Spleen (tissue), 11 donors: ENCODE measurements around the gene VPS51. TPM values are rescaled to one million over a fixed set of nuclear protein-coding genes. Genes with fewer than 3 reads are reported as not detected.
A peak's percentile ranks its signal among the peaks of the same experiment; 100 is the strongest.

Experiments
- DNase-seq: peaks from one replicate; pipeline ENCODE4 v3.0.0-alpha.2; 2020
- H3K27ac ChIP-seq, 8 donors: fragments of 200-600 bp; sonication (generic) in 7 of 8; 1 replicate in 4 of 8; 2 replicates in 4 of 8; pipeline versions ENCODE4 v1.5.0 to v1.8.0; 2016 to 2021; ENCODE audit warnings: inconsistent platforms in 4 of 8, mild to moderate bottlenecking in 4 of 8, moderate library complexity in 1 of 8
- H3K27me3 ChIP-seq, 7 donors: fragments of 200-600 bp; sonication (generic) in 6 of 7; replicated peaks in 1 of 7; 1 replicate in 4 of 7; 2 replicates in 3 of 7; pipeline versions ENCODE4 v1.5.0 to v1.8.0; 2016 to 2021; ENCODE audit warnings: inconsistent platforms in 3 of 7, mild to moderate bottlenecking in 1 of 7
- H3K36me3 ChIP-seq, 6 donors: fragments of 200-600 bp; sonication (generic) in 5 of 6; 1 replicate in 4 of 6; 2 replicates in 2 of 6; pipeline versions ENCODE4 v1.5.0 to v1.8.0; 2016 to 2021; ENCODE audit warnings: inconsistent platforms in 2 of 6
- H3K4me1 ChIP-seq, 6 donors: fragments of 200-600 bp; sonication (generic) in 5 of 6; 1 replicate in 3 of 6; 2 replicates in 3 of 6; pipeline versions ENCODE4 v1.5.0 to v1.8.0; 2016 to 2021; ENCODE audit warnings: inconsistent platforms in 3 of 6
- H3K4me3 ChIP-seq, 8 donors: fragments of 200-600 bp; sonication (generic) in 7 of 8; 1 replicate in 4 of 8; 2 replicates in 4 of 8; pipeline versions ENCODE4 v1.5.0 to v1.8.0; 2016 to 2021; ENCODE audit warnings: inconsistent platforms in 4 of 8, mild to moderate bottlenecking in 4 of 8, moderate library complexity in 2 of 8
- H3K9me3 ChIP-seq, 8 donors: fragments of 200-600 bp; sonication (generic) in 7 of 8; 1 replicate in 4 of 8; 2 replicates in 4 of 8; pipeline versions ENCODE4 v1.5.0 to v1.8.0; 2016 to 2021; ENCODE audit warnings: inconsistent platforms in 4 of 8
- POLR2A ChIP-seq, 3 donors: fragments of 450-650 bp; IDR thresholded peaks; one replicate each; pipeline ENCODE4 v1.5.1; 2017; ENCODE audit warnings: antibody characterized with exemption in 3 of 3, mild to moderate bottlenecking in 1 of 3
- POLR2AphosphoS5 ChIP-seq, 3 donors: sonication (generic); formaldehyde crosslinking; IDR thresholded peaks; one replicate each; pipeline ENCODE4 v1.5.1; 2017; ENCODE audit warnings: antibody characterized with exemption in 3 of 3
- WGBS, 5 donors: extraction: QIAGEN DNeasy Blood & Tissue Kit in 3 of 5; methylation state at CpG; one replicate each; pipeline versions ENCODE4 v1.1.5 to v1.1.7; 2013 to 2018; 5-methylcytosine and 5-hydroxymethylcytosine counted together
- intact Hi-C: fragments of 100-400 bp; cut with DNase I; formaldehyde crosslinking; loops from one replicate; pipeline ENCODE4 v1.15.0; 2023; ENCODE audit warnings: low total_unique reads
- polyA plus RNA-seq, 3 donors: library from polyadenylated mRNA; stranded (reverse); fragments of 200-250 nt; gene quantifications; one replicate each; pipeline ENCODE4 v1.2.1, GENCODE V29; 2013
- total RNA-seq, 7 donors: library from RNA; depleted of rRNA in 3 of 7; stranded (reverse); fragments of >200 nt in 3 of 7; fragmentation: NEBNext Ultra II Directional in 4 of 7; extraction: Animal tissue kit (Norgen Biotek cat#: 25700) in 4 of 7; gene quantifications; one replicate each; pipeline versions ENCODE4 v1.1.0 to v1.2.1, GENCODE V29; 2016 to 2021
- TF ChIP-seq, protein P1 (sequence below), 11 experiments: fragments of 200-600 bp in 7 of 11; fragments of 450-650 bp in 4 of 11; sonication (generic) in 4 of 11; IDR thresholded peaks in 8 of 11; conservative IDR thresholded peaks in 3 of 11; 1 replicate in 7 of 11; 2 replicates in 4 of 11; pipeline versions ENCODE4 v1.4.0 to v1.8.0; 2016 to 2021; ENCODE audit warnings: antibody characterized with exemption in 11 of 11, inconsistent platforms in 4 of 11, mild to moderate bottlenecking in 1 of 11
- donor health status: healthy with polysubstance abuse.
- donor health status: DM: no; HTN: no; CAD: no; lungs with moderate emphysema.
- donor health status: DM: no; HTN: no; CAD: no.
- donor health status: Bipolar disorder and iron deficiency.
- donor health status: healthy.
- donor health status: DM: no; HTN: no; CAD: no.
- donor health status: DM: yes; HTN: yes; CAD: no.

The VPS51 gene
- total and polyA plus RNA-seq, 10 donors: 103 to 570 (median 149) TPM

DNA sequence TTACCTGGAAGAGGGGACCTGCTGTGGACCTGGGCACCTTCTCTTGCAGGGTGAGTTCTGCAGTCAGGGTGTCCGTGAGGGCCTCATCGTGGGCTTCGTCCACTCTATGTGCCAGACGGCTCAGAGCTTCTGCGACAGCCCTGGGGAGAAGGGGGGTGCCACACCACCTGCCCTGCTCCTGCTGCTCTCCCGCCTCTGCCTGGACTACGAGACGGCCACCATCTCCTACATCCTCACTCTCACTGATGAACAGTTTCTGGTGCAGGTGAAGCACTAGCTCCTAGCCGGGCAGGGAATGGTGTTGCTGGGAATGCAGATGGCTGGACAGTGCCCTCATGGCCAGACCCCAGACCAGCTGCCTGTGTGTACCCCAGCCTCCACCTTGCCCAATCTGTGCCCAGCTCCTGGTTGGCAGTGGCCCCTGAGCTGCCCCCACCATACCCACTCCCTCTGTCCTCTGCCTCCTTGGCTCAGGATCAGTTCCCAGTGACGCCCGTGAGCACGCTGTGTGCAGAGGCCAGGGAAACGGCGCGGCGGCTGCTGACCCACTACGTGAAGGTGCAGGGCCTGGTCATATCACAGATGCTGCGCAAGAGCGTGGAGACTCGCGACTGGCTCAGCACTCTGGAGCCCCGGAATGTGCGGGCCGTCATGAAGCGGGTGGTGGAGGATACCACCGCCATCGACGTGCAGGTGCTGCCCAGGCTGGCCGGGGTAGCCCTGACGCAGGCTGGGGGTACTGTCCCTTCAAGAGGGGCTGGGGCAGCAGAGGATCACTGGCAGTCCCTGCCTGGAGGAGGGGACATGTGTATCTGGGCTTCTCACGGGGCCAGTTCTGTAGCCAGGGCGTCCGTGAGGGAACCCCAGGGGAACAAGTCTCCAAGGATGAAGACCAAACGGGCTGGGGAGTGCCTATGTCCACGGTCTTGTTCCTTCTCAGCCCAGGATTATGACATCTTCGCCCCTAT is 13.5 kb downstream of the VPS51 start:
- H3K4me3 ChIP-seq: no peak overlapping the region
- TF ChIP-seq POLR2AphosphoS5 (IDR thresholded peaks at IDR 0.05) (peak in 1 of 3 donors; percentile 45), POLR2A (IDR thresholded peaks at IDR 0.05) (no peak)
- WGBS, 5 donors: 90 to 95% (median 90%) methylated on average over 21 to 36 of the region's 36 CpGs
- peaks cover 0 to 53% (median 36%) of the 10 kb centered on the region in 6 donors for H3K36me3 ChIP-seq
- peak overlapping the region in 2 of 8 donors; percentile 82 to 84 for H3K27ac ChIP-seq
- DNase-seq: peak; percentile 81
- peaks cover 28 to 49% (median 39%) of the 10 kb centered on the region in 6 donors for H3K4me1 ChIP-seq
- no peaks in the 10 kb centered on the region for H3K9me3 ChIP-seq
- intact Hi-C loops: no loop called here
- H3K27me3 ChIP-seq: no peaks in the 10 kb centered on the region

DNA sequence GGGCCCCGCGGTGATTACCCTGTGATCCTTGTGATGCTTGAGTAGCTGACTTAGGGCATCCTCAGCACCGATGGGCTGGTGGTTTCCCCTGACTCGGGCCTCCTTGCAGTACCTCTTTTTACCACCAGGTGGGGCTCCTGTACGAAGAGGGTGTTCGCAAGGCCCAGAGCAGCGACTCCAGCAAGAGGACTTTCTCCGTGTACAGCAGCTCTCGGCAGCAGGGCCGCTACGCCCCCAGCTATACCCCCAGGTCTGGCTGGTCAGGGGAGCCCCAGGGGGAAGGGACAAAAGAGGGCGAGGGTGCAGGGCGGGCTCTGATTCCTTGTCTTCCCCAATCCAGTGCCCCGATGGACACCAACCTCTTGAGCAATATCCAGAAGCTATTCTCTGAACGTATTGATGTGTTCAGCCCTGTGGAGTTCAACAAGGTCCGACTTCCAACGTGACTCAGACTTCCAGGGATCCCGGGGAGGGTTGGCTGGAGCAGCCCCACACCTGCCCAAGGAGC is 14.4 kb downstream of the VPS51 start:
- no peak overlapping the region for H3K4me3 ChIP-seq
- 14 to 20% (median 15%) methylated on average over 12 to 18 of the region's 18 CpGs for WGBS, 5 donors
- H3K27ac ChIP-seq: peak overlapping the region; percentile 32 to 84 (median 58)
- intact Hi-C loops: no loop called here
- H3K4me1 ChIP-seq: peaks cover 28 to 53% (median 42%) of the 10 kb centered on the region in 6 donors
- TF ChIP-seq, protein P1, sequence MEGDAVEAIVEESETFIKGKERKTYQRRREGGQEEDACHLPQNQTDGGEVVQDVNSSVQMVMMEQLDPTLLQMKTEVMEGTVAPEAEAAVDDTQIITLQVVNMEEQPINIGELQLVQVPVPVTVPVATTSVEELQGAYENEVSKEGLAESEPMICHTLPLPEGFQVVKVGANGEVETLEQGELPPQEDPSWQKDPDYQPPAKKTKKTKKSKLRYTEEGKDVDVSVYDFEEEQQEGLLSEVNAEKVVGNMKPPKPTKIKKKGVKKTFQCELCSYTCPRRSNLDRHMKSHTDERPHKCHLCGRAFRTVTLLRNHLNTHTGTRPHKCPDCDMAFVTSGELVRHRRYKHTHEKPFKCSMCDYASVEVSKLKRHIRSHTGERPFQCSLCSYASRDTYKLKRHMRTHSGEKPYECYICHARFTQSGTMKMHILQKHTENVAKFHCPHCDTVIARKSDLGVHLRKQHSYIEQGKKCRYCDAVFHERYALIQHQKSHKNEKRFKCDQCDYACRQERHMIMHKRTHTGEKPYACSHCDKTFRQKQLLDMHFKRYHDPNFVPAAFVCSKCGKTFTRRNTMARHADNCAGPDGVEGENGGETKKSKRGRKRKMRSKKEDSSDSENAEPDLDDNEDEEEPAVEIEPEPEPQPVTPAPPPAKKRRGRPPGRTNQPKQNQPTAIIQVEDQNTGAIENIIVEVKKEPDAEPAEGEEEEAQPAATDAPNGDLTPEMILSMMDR (IDR thresholded peaks at IDR 0.05 in 8 of 11, conservative IDR thresholded peaks at IDR 0.05 in 3 of 11): peak; percentile 97 to 100 (median 99)
- TF ChIP-seq POLR2A (IDR thresholded peaks at IDR 0.05) (no peak), POLR2AphosphoS5 (IDR thresholded peaks at IDR 0.05) (peak; percentile 46 to 61 (median 49))
- H3K36me3 ChIP-seq: peaks cover 0 to 51% (median 31%) of the 10 kb centered on the region in 6 donors
- H3K9me3 ChIP-seq: no peaks in the 10 kb centered on the region
- peak; percentile 95 for DNase-seq
- no peaks in the 10 kb centered on the region for H3K27me3 ChIP-seq

DNA sequence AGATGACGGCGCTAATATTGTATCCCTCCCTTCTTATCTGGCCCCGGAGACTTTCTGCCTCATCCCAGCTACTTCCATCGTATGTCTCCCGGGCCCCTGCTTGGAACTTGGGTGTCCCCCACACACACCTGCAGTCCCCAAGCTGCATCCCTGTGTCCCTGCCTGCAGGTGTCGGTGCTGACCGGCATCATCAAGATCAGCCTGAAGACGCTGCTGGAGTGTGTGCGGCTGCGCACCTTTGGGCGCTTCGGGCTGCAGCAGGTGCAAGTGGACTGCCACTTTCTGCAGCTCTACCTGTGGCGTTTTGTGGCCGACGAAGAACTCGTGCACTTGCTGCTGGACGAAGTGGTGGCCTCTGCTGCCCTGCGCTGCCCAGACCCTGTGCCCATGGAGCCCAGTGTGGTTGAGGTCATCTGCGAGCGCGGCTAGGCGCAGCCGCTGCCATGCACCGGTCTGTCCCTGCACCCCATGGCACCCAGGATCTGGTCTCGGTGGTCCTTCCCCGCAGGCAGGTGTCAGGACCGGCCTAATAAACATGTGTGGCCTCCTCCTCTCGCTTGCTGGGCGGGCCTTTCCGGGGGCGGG is 15.2 kb downstream of the VPS51 start:
- WGBS, 5 donors: 64 to 69% (median 66%) methylated on average over 27 to 31 of the region's 31 CpGs
- intact Hi-C loops: no loop called here
- Histone ChIP-seq H3K4me3 (peak overlapping the region in 7 of 8 donors; percentile 54 to 77 (median 57)), H3K9me3 (no peaks in the 10 kb centered on the region), H3K36me3 (peaks cover 0 to 51% (median 35%) of the 10 kb centered on the region in 6 donors), H3K27ac (peak overlapping the region in 7 of 8 donors; percentile 35 to 84 (median 77)), H3K4me1 (peaks cover 36 to 62% (median 49%) of the 10 kb centered on the region in 6 donors), H3K27me3 (no peaks in the 10 kb centered on the region)
- DNase-seq: no peak
- no peak for TF ChIP-seq POLR2AphosphoS5 (IDR thresholded peaks at IDR 0.05)
- no peak for TF ChIP-seq POLR2A (IDR thresholded peaks at IDR 0.05)
- TF ChIP-seq, protein P1 (IDR thresholded peaks at IDR 0.05 in 8 of 11, conservative IDR thresholded peaks at IDR 0.05 in 3 of 11): no peak

DNA sequence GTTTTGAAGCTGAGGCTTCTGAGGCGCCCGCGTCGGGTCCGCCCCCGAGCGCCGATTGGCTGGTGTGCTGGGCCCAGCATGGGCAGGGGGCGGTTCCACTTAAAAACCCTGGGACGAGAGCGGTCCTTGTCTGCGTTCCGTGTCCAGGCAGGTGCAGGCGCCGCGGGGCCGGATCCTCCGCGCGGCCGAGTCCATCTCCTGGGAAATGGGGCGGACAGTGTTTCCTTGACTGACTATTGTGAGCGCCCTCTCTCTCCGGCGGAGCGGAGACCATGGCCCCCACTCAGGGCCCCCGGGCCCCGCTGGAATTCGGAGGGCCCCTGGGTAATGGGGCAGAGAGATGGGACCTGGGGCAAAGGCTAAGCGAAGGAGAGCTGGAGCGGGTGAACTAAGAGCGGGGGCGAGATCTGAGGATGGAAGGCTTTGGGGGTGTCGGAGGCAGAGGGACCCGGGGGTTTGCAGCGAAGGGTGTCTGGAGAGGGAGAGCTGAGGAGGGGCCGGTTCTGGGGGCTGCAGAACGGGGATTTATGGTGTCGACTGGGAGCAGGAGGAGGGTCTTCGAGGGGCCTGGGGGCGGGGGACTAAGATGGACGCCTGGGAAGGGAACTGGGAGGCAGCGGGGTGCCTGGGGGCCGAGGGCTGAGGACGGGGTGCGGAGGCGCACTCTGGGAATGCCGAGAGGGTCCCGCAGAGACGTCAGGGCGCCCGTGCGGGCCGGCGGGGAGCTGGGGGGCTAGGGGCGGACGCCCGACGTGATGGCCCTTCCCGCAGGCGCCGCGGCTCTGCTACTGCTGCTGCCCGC is 15.9 kb downstream of the VPS51 start, which contains the start of gene TM7SF2:
Gene TM7SF2 (plus strand): TSS at position 129 of the 802 bp plus-strand sequence. CDS start 144 bp downstream, at position 273.
- intact Hi-C loops: no loop called here

More for the DNA sequence above, 15.9 kb downstream of the VPS51 start, which contains the start of gene TM7SF2:
- no peaks in the 10 kb centered on the region for H3K27me3 ChIP-seq
- H3K4me3 ChIP-seq: peak within 1 kb of the TSS; percentile 54 to 77 (median 57)
- 0 to 1% (median 1%) methylated on average over 34 to 64 of the region's 64 CpGs for WGBS, 5 donors
- peak within 1 kb of the TSS; percentile 35 to 84 (median 76) for H3K27ac ChIP-seq
- peaks cover 0 to 50% (median 36%) of the 10 kb centered on the region in 6 donors for H3K36me3 ChIP-seq
- H3K4me1 ChIP-seq: peaks cover 40 to 69% (median 56%) of the 10 kb centered on the region in 6 donors
- TF ChIP-seq POLR2AphosphoS5 (IDR thresholded peaks at IDR 0.05) (peak; percentile 89 to 96 (median 94)), POLR2A (IDR thresholded peaks at IDR 0.05) (peak in 1 of 3 donors; percentile 72)
- TF ChIP-seq, protein P1 (IDR thresholded peaks at IDR 0.05 in 8 of 11, conservative IDR thresholded peaks at IDR 0.05 in 3 of 11): peak in 1 of 11 experiments; percentile 29
- peak; percentile 99 for DNase-seq
- H3K9me3 ChIP-seq: no peaks in the 10 kb centered on the region
